Ureter (tissue), 1 donor: ENCODE measurements around the gene SINHCAF. TPM values are rescaled to one million over a fixed set of nuclear protein-coding genes. Genes with fewer than 3 reads are reported as not detected.
"Not testable (repeated sequence)": the region's sequence is repeated elsewhere in the genome, so short reads cannot be mapped to it uniquely, and the experiment has no call there.

Experiments
- DNase-seq: peaks from one replicate; pipeline ENCODE4 v3.0.0-alpha.2; 2020; ENCODE audit warnings: low spot score
- total RNA-seq: library from RNA; stranded (reverse); gene quantifications from one replicate; pipeline ENCODE4 v1.2.4, GENCODE V29; 2023
- donor health status: DM: yes; HTN: yes; CAD: no.

Gene SINHCAF, protein sequence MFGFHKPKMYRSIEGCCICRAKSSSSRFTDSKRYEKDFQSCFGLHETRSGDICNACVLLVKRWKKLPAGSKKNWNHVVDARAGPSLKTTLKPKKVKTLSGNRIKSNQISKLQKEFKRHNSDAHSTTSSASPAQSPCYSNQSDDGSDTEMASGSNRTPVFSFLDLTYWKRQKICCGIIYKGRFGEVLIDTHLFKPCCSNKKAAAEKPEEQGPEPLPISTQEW
- 88.4 TPM for total RNA-seq

DNA sequence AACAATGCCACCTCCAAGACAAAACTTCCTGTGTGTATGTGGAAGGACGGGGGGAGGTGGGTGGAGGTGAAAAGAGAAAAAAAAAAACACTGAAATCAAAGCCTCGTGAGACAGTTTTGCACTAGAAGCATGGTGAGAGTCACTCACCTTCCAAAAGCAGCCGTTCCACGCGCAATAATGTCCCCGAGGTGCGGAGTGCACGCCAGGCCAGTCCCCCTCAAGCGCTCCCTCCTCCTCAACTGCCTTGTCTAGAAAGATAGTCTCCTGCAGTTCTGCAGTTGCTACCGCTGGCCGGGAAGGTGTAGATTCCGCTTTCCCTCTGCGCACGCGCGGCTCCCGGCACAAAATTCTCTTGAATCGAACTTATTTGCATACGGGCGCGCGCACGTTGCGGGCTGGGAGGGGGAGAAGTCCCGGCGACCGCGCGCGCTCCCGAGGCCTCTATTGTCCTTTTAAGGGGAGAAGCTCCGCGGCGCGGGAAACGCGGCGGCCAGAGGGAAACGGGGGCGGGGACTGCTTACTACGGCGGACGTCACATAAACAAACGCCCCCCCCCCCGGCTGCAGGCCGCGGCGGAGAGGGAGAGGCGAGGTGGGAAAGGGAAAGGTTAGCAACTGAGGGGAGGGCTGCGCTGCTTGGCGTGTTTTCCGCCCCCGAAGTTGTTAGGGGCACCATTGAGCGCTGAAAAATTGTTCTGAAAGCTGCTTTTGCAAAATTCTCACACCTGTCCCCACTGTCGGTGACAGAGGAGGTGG, at the start of gene SINHCAF:
Gene SINHCAF (minus strand): TSS at position 274 of the 755 bp plus-strand sequence. CDS start 27,946 bp downstream, outside the sequence.
- DNase-seq, result peak; percentile 100

DNA sequence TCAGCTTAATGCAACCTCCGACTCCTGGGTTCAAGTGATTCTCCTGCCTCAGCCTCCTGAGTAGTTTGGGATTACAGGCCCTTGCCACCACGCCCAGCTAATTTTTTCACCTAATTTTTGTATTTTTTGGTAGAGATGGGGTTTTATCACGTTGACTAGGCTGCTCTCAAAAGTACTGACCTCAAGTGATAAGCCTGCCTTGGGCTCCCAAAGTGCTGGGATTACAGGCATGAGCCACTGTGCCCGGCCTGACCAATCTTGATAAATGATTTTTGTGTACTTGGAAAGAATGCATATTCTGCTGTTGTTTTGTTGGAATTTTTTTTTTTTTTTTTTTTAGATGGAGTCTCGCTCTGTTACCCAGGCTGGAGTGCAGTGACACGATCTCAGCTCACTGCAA, 49.5 kb upstream of the SINHCAF start:
- not testable (repeated sequence) for DNase-seq

DNA sequence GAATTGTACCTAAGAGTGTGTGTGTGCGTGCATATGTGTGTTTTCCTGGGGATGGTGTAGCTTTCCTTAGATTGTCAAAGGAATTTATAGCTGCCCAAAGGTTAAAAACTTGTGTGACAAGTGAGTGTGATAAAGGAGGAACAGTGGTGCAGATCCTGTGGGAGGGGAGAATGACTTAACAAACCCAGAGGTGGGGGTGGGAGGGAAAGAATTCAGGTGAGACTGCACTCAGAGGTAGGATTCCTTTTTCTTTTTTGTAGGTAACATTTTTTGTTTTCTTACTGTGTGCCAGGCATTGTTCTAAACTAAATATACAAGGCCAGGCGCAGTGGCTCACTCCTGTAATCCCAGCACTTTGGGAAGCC, 45.3 kb upstream of the SINHCAF start:
- no peak for DNase-seq

DNA sequence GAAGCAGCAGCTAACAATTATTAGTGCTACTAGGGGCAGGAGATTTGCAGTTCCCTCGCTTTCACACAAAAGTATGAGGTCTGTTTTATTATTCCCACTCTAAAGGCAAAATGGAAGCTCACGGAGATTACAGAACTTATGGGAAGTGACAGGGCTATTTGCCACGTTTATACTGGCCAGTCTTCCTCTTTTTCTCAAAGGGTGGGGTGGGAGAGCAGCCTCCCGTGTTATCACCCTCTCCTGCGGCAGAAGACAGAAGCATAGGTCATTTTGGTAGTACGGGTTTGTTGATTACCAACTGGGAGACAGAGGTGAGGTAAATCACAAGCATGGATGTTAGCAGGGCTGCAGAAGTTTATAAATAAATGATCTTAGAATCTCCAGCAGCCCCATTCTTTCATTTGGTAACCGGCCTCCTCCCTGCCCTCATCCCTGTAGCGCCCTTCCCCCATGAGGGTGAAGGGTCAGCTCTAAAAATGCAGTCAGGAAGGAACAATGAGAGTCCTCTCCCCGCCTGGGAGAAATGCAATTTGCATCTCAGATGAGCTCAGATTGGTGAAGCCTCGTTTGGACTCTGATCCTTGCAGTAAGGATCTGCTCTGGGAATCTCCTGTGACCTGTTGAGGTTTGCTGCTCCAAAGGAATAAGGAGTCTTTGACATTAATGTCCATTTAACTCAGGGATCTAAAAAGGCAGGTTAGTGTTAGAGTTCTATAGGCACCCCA, 44.7 kb upstream of the SINHCAF start:
- DNase-seq, result no peak

DNA sequence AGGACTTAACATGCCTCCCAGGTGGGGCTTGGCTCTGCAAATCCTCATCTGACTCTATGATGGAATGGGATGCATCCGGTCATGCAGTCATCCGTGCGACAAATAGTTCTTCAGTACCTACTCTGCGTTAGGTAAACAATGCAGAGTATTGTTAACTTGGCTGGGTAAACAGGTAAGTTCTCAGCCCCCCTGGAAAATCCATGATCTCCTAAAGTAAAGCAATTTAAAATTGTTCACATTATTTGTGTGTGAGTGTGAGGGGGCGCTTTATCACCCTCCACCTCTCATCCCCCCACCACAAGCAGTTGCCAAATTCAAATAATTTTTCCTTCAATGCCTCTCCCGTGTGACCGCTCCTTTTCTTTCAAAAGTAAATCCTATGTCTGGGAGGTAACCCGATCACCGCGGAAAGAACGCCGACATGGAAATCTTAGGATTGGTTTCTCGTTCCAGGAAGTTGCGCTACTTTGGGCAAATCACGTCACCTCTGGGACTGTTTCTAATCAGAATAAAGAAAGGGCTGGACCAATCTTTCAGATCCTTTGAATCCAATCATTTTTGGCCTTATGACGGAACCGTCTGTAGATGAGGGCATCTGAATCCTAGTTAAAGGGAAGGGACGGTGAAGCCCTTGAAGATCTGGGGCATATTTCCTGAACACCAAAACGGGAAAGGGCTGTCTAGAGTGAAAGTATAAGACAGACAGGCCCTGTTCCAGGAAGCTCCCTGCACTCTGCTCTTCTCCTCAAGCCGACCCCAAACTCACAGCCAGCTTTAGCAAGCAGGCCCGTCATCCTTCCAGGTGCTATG, 44.0 kb upstream of the SINHCAF start:
- no peak for DNase-seq

DNA sequence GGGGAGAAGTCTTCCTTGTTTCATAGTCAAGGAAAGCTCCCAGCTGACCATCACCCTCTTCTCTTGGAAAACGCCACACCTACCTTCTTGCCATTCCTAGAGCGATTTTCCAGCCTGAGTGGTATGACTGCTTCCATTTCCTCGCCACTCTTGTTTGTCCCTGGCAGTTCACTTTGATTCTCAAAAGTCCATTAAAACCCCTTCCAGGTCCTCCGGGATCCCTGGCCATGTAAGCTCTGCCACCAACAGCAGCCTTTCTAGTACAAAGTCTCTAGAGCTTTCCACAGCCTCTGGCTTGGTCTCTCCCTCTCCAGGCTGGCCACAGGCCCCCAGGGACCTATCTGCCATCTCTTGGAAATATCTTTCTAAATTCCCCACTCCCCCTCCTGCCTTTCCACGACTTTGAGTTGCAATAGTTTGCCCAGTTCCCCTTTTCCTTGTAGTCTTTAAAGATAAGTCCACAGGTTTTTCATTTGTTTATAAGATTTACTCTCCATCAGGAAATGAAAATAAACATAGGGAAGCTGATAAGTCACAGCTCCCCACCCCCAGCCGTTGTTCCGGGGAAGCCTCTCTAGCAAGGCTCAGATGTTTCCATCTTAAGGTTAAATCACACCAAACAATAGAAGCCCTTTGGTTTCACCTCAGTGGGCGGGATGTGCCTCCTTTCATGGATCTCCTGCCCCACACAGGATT, 42.9 kb upstream of the SINHCAF start:
- DNase-seq, result no peak

DNA sequence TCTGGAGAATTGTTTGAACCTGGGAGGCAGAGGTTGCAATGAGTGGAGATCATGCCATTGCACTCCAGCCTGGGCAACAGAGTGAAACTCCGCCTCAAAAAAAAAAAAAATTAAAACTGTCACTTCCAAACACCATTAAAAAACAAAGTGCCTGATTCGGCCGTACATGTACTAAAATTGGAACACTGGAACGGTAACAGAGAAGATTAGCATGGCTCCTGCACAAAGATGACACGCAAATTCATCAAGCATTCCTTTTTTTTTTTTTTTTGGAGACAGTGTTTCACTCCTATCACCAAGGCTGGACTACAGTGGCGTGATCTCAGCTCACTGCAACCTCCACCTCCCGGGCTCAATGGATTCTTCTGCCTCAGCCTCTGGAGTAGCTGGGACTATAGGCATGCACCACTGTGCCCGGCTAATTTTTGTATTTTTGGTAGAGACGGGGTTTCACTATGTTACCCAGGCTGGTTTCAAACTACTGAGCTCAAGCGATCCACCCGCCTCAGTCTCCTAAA, 40.2 kb upstream of the SINHCAF start:
- DNase-seq, result no peak

DNA sequence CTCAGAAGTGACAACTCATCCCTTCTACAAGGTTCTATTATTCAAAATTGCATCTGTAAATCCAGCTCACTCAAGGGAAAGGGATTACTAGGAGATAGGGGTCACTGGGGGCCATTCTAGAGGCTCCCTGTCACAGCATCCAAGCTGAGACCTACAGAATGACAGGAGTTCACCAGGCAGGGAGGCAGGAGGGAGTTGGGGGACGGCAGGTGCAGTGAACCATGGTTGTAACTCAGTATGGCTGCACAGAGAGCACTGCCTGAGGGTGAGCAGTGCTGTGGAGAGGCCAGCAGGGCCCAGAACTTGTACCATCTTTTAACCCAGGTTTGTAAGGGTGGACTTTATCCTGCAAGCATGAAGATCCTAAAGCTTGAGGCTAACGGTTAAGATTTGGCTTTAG, 37.9 kb upstream of the SINHCAF start:
- no peak for DNase-seq

DNA sequence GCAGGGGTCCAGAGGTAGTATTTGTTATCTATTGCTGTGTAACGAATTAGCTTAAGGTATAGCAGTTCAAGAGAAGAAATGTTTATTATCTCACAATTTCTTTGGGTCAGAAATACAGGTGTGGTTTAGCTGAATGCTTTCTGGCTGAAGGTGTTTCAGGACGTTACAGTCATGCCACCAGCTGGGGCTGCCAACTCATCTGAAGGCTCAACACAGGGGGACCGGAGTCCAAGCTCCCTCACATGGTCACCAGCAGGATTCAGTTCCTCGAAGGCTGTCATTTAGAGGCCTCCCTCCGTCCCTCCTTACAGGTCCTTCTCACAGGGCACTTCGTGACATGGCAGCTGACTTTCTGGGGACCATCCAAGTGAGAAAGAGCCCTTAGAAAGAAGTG, 37.5 kb upstream of the SINHCAF start:
- no peak for DNase-seq

DNA sequence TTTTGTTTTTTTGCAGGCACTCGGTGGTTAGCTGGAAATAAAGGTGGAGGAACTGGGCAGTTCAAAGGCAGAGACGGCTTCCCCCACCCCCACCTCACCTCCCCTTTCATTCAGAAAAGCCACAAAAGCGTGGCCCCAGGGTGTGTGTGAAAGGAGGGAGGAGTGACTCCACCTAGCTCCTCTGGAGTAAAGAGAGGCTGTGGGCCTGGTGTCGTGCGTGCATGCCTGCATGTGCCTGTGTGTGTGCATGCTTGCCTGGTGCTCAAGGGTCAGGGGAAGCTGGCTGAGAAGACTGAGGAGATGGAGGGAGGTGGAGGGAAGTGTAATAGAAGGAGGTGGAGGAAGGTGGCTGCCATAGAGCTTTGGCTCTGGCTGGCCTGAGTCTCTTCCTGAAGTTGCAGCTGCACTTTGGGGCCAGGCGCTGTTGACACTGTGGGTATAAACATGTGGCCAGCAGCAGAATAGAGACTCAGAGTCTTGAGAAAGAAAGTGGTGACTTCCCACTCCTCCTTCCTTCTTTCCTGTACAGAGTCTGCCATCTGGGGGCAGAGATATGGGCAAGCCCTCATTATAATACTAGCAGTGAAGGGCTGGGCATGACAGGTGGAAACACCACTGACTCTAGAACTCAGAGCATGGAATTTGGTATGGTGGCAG, 36.9 kb upstream of the SINHCAF start:
- DNase-seq, result peak; percentile 49

DNA sequence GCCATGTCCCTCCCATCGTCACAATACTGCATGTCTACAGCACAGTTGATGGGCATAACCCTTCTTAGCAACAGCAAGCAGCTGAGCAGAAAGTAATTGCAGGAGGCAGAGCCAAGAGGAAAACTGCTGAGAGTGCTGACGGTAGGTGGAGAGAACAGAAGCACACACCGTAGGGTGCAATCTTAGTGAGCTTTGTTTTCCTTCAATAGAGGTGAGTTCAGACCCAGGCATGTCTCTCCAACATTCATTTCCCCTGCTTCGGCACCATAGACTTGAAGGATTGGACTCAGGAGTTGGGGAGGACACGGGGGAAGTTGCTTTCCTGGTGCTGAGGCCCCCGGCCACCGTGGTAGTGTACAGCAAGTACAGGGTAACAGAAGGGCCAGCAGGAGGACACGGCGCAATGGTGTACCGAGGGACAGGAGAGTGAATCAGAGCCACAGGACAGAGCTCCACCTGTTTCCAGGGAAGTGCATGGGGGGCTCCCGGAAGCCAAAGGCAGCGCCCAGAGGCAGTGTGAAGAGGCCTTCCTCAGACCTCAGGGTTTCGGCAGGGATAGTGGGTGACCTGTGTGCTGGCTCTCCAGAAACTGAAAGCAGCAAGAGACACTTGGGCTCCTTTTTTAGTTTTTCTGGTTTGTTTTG, 36.3 kb upstream of the SINHCAF start:
- no peak for DNase-seq

DNA sequence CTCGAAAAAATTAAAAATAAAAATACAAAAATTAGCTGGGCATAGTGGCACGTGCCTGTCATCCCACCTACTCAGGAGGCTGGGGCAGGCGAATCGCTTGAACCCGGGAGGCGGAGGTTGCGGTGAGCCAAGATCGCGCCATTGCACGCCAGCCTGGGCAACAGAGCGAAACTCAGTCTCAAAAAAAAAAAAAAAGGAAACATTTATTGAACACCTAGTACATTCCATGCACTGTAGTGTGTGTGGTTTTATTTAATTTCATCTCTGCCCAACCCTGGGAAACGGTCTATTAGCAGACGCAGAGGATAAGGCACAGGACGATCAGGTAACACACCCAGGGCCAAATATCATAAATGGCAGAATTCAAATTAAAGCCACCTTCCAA, 35.8 kb upstream of the SINHCAF start:
- DNase-seq, result no peak

DNA sequence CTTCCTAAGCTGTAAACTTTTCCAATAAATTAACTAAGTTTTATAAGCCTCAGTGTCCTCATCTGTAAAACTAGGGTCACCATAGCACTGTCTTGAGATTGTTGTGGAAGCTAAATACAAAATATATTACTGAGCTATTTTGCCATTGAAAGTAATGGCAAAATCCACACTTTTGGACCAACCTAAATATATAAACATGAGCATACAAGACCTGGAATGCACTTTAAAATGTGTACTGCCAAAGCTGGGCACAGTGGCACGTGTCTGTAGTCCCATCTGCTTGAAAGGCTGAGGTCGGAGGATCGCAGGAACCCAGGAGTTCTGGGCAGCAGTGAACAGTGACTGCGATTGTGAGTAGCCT, 29.8 kb upstream of the SINHCAF start:
- DNase-seq, result no peak

DNA sequence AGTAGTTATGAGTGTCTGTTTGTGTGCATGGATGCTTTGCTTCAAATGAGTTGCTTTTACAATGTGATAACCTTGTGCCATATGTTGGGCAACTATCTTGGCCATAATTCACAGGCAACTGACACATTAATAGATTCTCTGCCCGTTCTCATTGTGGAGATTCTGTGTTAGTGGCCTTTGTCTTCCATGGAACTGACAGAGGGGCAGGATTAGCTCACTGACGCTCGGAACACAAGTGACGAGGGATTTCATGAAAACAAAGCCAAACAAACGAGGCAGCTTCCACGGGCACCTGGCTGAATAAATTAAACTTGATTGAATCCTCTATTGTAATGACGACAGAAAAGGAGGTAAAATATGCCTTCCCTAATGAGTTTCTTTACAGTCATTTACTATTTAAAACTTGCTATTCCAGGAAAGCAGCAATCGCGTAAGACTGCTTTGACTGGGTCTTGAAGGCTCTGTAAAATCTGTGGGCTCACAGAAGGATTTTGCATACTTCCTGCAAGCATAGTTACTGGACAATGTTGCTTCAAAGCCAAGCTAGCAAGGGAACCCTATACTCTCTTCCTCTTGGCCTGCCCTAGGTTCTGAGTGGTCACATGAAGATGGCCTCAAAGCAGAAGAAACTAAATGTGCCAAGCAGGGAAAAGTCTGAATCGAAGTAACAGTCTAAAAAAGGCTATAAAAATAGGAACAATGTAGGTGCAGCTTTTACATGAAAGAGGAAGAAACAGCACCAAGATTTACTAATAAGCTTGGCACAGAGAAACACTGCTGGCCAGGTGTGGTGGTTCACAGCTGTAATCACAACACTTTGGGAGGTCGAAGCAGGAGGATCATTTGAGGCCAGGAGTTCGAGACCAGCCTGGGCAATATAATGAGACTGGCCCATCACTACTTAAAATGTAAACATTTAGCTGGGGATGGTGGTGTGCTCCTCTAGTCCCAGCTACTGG, 28.1 kb upstream of the SINHCAF start:
- DNase-seq, result no peak

DNA sequence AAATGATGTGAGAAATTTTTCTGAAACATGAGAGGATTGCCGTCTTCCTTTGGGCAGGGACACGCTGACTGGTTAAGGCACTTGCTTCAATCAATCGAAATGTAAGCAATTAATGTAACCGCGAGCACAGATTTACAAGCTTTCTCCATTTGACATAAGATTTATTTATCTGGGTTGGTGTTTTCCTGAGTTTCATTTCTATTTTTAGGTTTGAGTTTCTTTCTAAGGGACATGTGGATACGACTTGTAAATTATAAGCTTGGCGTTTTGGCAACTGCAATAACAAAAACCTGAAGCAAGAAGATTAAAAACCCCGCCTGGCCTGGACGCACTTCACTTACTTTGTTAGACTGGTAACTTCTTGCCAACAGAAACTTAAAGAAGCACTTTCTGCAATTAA, 20.3 kb upstream of the SINHCAF start:
- no peak for DNase-seq

DNA sequence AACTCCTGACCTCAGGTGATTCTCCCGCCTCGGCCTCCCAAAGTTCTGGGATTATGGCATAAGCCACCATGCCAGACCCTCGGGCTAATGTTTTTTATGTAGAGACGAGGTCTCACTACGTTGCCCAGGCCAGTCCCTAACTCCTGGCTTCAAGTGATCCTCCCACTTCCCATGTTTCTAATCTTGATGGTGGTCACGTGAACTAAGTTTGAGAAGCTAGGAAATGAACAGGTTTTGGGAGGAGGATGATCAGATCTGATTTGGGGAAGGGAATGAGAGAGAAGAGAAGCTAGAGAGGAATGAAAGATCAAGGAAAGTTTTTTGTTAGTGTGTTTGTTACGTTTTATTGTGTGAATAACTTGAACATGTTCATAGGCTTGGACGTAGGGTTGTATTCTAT, 17.2 kb upstream of the SINHCAF start:
- no peak for DNase-seq

DNA sequence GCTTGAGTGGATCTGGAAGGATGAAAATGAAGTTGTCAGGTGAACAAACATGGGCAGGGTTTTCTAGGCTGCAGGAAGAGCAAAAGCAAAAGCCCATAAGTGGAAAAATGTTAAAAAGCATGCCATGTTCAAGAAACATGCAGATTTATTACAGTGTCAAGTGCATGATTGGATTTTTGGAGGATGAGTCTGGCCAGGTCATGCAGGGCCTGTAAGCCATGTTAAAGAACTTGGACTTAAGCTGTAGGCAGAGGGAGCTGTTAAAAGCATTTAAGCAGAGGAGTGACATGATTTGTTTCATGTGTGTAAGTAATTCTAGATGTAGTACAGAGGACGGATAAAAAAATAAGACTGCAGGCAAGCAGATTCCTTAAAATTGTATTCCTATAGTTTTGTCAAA, 16.3 kb upstream of the SINHCAF start:
- no peak for DNase-seq

DNA sequence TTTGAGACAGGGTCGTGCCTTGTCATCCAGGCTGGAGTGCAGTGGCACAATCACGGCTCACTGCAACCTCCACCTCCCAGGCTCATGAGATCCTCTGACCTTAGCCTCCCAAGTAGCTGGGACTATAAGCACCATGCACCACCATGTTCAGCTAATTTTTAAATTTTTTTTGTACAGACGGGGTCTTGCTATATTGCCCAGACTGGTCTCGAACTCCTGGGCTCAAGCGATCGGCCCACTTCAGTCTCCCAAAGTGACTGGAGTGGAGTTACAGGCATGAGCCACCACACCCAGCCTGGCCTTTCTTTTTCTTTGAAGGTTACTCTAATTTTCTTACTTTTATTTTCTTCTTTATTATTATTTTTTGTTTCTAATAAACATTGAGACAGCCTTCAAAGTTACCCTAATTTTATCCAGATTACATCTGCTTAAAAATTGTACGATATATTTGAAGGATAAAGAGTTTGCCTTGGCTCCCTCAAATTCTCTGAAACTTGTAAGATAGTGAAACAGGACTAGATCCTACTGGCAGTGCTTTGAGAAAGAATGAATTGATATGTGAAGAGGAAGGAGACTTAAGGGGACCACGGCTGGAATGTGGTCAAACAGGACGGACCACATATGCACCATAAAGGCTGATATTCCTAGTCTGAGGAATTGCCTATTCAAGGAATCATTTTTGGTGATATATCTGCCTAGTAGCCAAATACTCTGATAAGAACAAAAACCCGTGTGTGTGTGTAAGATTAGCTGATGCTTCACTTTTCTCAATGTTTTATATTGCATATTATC, 14.1 kb upstream of the SINHCAF start:
- no peak for DNase-seq
